ENCODE results near the gene XYLT1. TPM values are rescaled to one million over a fixed set of nuclear protein-coding genes. Genes with fewer than 3 reads are reported as not detected.
"Not testable (repeated sequence)": the region's sequence is repeated elsewhere in the genome, so short reads cannot be mapped to it uniquely, and the experiment has no call there.

The XYLT1 gene
- total RNA-seq, 5 donors from 2014 or later (not counting 1 experiment from before 2014, with no cell fraction given), result 25.8 to 70.6 (median 57.8) TPM

DNA sequence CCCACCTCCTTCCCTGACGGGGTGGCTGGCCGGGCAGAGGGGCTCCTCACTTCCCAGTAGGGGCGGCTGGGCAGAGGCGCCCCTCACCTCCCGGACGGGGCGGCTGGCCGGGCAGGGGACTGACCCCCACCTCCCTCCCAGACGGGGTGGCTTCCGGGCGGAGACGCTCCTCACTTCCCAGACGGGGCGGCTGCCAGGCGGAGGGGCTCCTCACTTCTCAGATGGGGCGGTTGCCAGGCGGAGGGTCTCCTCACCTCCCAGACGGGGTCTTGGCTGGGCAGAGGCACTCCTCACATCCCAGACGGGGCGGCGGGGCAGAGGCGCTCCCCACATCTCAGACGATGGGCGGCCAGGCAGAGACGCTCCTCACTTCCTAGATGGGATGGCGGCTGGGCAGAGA, 35.1 kb upstream of the XYLT1 start:
- H3K27me3 Mint-ChIP-seq, result peaks cover 3 to 12% of the 10 kb centered on the region in 2 donors
- ATAC-seq (replicated peaks in 1 of 4); CTCF ChIA-PET; H3K4me3 Mint-ChIP-seq; H3K9me3 Mint-ChIP-seq; H3K9me3 ChIP-seq; H3K27me3 ChIP-seq (replicated peaks in 1 of 2; ENCODE audit: control insufficient read depth in 2 of 2, extremely low read depth in 1 of 2, insufficient read depth in 2 of 2, low read length in 1 of 2); H3K4me1 ChIP-seq (ENCODE audit: control insufficient read depth in 1 of 2, extremely low read depth in 1 of 2, insufficient read depth in 2 of 2, low read length in 2 of 2); H3K27ac Mint-ChIP-seq; H3K36me3 Mint-ChIP-seq; H3K36me3 ChIP-seq (ENCODE audit: control insufficient read depth in 2 of 2, extremely low read depth in 1 of 2, insufficient read depth in 1 of 2, low read length in 1 of 2); DNase-seq; H3K27ac ChIP-seq (ENCODE audit: low read length); POLR2A ChIA-PET; H3K4me1 Mint-ChIP-seq; H3K4me3 ChIP-seq (ENCODE audit: control insufficient read depth in 1 of 2, extremely low read depth in 1 of 2, low read length in 1 of 2): not testable (repeated sequence)
- 98% methylated on average over 10 of the region's 26 CpGs for WGBS (ENCODE audit: insufficient coverage)

DNA sequence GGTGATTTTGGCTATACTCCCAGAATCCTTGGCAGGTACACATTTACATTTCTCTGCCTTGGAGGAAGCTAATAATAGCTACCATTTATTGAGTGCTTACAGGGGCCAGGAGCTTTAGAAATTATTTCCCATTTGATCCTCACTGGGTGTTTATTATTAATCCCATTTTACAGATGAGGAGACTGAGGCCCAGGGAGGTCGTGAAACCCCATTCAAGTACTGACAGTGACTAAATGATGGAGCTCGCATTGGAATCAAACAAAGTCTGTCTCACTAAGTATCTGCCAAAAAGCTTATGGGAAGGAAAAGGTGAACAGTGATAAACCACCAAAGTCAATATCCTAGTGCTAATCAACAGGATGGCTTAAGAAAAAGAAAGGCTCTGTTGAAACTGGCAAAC, 33.3 kb upstream of the XYLT1 start:
- peaks cover 3 to 8% of the 10 kb centered on the region in 2 donors for H3K27me3 Mint-ChIP-seq
- H3K27ac Mint-ChIP-seq, result no peak overlapping the region
- H3K4me1 ChIP-seq (ENCODE audit: control insufficient read depth in 1 of 2, extremely low read depth in 1 of 2, insufficient read depth in 2 of 2, low read length in 2 of 2), result no peaks in the 10 kb centered on the region
- H3K36me3 ChIP-seq (ENCODE audit: control insufficient read depth in 2 of 2, extremely low read depth in 1 of 2, insufficient read depth in 1 of 2, low read length in 1 of 2), result no peaks in the 10 kb centered on the region
- peaks cover 1 to 5% (median 2%) of the 10 kb centered on the region in 3 donors for H3K9me3 Mint-ChIP-seq
- peaks cover 1 to 3% of the 10 kb centered on the region in 2 experiments for H3K27me3 ChIP-seq (replicated peaks in 1 of 2; ENCODE audit: control insufficient read depth in 2 of 2, extremely low read depth in 1 of 2, insufficient read depth in 2 of 2, low read length in 1 of 2)
- H3K9me3 ChIP-seq, result no peaks in the 10 kb centered on the region
- no peak overlapping the region for H3K4me3 ChIP-seq (ENCODE audit: control insufficient read depth in 1 of 2, extremely low read depth in 1 of 2, low read length in 1 of 2)
- WGBS (ENCODE audit: insufficient coverage), result no CpG with 5 or more reads among the region's 2 CpGs
- no peaks in the 10 kb centered on the region for H3K4me1 Mint-ChIP-seq
- no peak for ATAC-seq (replicated peaks in 1 of 4)
- DNase-seq, result no peak
- H3K4me3 Mint-ChIP-seq, result no peak overlapping the region
- ChIA-PET POLR2A (no interaction called here), CTCF (no interaction called here)
- no peak overlapping the region for H3K27ac ChIP-seq (ENCODE audit: low read length)
- no peaks in the 10 kb centered on the region for H3K36me3 Mint-ChIP-seq

DNA sequence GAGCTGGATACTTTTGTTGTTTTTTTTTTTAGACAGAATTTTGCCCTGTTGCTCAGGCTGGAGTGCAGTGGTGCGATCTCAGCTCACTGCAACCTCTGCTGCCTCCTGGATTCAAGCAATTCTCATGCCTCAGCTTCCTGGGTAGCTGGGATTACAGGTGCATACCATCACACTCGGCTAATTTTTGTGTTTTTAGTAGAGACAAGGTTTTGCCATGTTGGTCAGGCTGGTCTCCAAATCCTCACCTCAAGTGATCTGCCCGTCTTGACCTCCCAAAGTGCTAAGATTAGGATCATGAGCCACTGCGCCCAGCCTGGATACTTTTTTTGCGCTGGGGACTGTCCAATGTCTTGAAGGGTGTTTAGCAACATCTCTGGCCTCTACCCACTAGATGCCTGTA, 32.6 kb upstream of the XYLT1 start:
- H3K9me3 ChIP-seq, result no peaks in the 10 kb centered on the region
- H3K4me1 ChIP-seq (ENCODE audit: control insufficient read depth in 1 of 2, extremely low read depth in 1 of 2, insufficient read depth in 2 of 2, low read length in 2 of 2), result no peaks in the 10 kb centered on the region
- H3K27me3 ChIP-seq (replicated peaks in 1 of 2; ENCODE audit: control insufficient read depth in 2 of 2, extremely low read depth in 1 of 2, insufficient read depth in 2 of 2, low read length in 1 of 2), result peaks cover 0 to 3% of the 10 kb centered on the region in 2 experiments
- H3K27ac Mint-ChIP-seq, result no peak overlapping the region
- POLR2A ChIA-PET, result no interaction called here
- no peak overlapping the region for H3K4me3 ChIP-seq (ENCODE audit: control insufficient read depth in 1 of 2, extremely low read depth in 1 of 2, low read length in 1 of 2)
- H3K36me3 ChIP-seq (ENCODE audit: control insufficient read depth in 2 of 2, extremely low read depth in 1 of 2, insufficient read depth in 1 of 2, low read length in 1 of 2), result no peaks in the 10 kb centered on the region
- CTCF ChIA-PET, result no interaction called here
- peaks cover 3 to 5% of the 10 kb centered on the region in 2 donors for H3K27me3 Mint-ChIP-seq
- ATAC-seq (replicated peaks in 1 of 4) (no peak), DNase-seq (no peak)
- H3K4me3 Mint-ChIP-seq, result no peak overlapping the region
- H3K27ac ChIP-seq (ENCODE audit: low read length), result no peak overlapping the region
- H3K36me3 Mint-ChIP-seq, result no peaks in the 10 kb centered on the region
- no peaks in the 10 kb centered on the region for H3K4me1 Mint-ChIP-seq
- H3K9me3 Mint-ChIP-seq, result peaks cover 0 to 1% (median 0%) of the 10 kb centered on the region in 3 donors
- whole genome bisulfite sequencing (ENCODE audit: insufficient coverage), result 96% methylated on average over 3 of the region's 5 CpGs

DNA sequence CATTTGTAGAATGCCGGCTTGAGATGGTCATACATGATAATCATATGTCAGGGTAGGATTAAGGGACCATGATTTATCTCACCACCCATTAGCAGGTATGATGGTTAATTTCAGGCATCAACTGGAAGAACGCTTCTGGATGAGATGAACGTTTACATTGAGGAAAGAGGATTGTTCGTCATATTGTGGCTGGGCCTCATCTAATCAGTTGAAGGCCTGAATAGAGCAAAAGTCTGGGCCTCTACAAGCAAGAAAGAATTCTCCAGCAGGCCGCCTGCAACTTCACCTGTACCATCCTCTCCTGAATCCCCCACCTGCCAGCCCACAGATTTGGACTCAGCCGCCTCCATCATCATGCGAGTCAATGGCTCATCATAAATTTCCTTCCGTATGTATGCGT, 30.6 kb upstream of the XYLT1 start:
- ATAC-seq (replicated peaks in 1 of 4) (no peak), DNase-seq (no peak)
- H3K27ac ChIP-seq (ENCODE audit: low read length), result no peak overlapping the region
- H3K27me3 ChIP-seq (replicated peaks in 1 of 2; ENCODE audit: control insufficient read depth in 2 of 2, extremely low read depth in 1 of 2, insufficient read depth in 2 of 2, low read length in 1 of 2), result peaks cover 0 to under 1% of the 10 kb centered on the region in 2 experiments
- Mint-ChIP-seq H3K4me3 (no peak overlapping the region), H3K36me3 (no peaks in the 10 kb centered on the region), H3K4me1 (no peaks in the 10 kb centered on the region), H3K27me3 (no peaks in the 10 kb centered on the region), H3K9me3 (no peaks in the 10 kb centered on the region), H3K27ac (no peak overlapping the region)
- ChIA-PET CTCF (no interaction called here), POLR2A (no interaction called here)
- H3K9me3 ChIP-seq, result no peaks in the 10 kb centered on the region
- no peaks in the 10 kb centered on the region for H3K36me3 ChIP-seq (ENCODE audit: control insufficient read depth in 2 of 2, extremely low read depth in 1 of 2, insufficient read depth in 1 of 2, low read length in 1 of 2)
- H3K4me1 ChIP-seq (ENCODE audit: control insufficient read depth in 1 of 2, extremely low read depth in 1 of 2, insufficient read depth in 2 of 2, low read length in 2 of 2), result no peaks in the 10 kb centered on the region
- no peak overlapping the region for H3K4me3 ChIP-seq (ENCODE audit: control insufficient read depth in 1 of 2, extremely low read depth in 1 of 2, low read length in 1 of 2)
- 100% methylated on average over 3 of the region's 9 CpGs for WGBS (ENCODE audit: insufficient coverage)

DNA sequence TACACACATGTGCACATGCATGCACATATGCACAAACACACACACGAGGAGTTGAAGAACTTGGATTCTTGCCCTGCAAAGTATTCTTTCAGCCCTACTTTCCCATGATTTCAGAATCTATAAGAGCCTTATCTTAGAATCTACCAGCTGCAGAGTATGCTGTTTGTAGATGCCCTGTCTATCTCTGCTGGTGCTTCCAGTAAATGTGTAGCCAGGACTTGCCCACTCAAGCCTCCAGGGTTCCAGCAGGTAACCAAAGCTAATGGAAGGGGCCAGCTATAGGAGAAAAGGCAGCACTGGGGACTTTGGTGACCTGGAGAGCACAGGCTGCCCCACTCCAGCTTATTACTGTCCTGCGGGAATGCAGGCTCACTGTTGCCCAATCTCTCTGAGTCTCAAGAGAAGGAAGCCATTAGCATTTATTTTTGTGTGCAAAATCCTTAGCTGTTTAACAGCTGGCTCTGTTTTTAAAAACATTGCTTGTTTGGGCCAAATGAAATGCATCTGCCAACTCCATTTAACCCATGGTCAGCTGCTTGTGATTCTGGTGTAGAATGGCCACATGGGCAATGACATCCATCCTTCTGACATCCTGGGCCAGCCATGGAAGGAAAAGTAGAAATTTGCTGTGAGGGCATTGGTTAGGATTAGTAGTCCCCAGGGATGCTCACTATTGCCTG, 28.6 kb upstream of the XYLT1 start:
- no peak for DNase-seq
- no peak overlapping the region for H3K27ac ChIP-seq (ENCODE audit: low read length)
- no peak for ATAC-seq (replicated peaks in 1 of 4)
- no peaks in the 10 kb centered on the region for H3K9me3 Mint-ChIP-seq
- no peak overlapping the region for H3K4me3 Mint-ChIP-seq
- no peaks in the 10 kb centered on the region for H3K4me1 ChIP-seq (ENCODE audit: control insufficient read depth in 1 of 2, extremely low read depth in 1 of 2, insufficient read depth in 2 of 2, low read length in 2 of 2)
- H3K27me3 Mint-ChIP-seq, result peaks cover 0 to 3% of the 10 kb centered on the region in 2 donors
- H3K27ac Mint-ChIP-seq, result no peak overlapping the region
- H3K4me1 Mint-ChIP-seq, result no peaks in the 10 kb centered on the region
- no peaks in the 10 kb centered on the region for H3K36me3 ChIP-seq (ENCODE audit: control insufficient read depth in 2 of 2, extremely low read depth in 1 of 2, insufficient read depth in 1 of 2, low read length in 1 of 2)
- POLR2A ChIA-PET, result no interaction called here
- CTCF ChIA-PET, result no interaction called here
- H3K4me3 ChIP-seq (ENCODE audit: control insufficient read depth in 1 of 2, extremely low read depth in 1 of 2, low read length in 1 of 2), result no peak overlapping the region
- 100% methylated on average over 2 of the region's 2 CpGs for WGBS (ENCODE audit: insufficient coverage)
- peaks cover 0 to 3% of the 10 kb centered on the region in 2 experiments for H3K27me3 ChIP-seq (replicated peaks in 1 of 2; ENCODE audit: control insufficient read depth in 2 of 2, extremely low read depth in 1 of 2, insufficient read depth in 2 of 2, low read length in 1 of 2)
- no peaks in the 10 kb centered on the region for H3K9me3 ChIP-seq
- no peaks in the 10 kb centered on the region for H3K36me3 Mint-ChIP-seq

DNA sequence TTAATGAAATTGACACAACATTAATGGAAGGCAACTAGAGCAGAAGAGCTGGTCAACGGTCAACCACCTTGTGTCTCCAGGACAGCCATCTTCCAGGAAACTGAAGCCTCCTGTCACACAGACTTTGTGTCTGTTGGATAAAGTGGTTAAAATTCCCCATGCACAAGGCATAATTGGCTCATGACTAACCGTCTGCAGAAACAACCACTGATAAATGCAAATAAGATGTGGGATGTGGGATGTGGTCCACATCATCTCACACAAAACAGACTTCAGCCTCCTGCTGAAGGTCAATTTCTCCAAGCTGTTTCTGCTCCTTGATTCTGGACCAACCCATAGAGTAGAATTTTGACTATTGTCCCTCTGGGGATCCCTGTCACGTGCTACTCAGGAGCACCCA, 26.9 kb upstream of the XYLT1 start:
- Histone ChIP-seq H3K27me3 (replicated peaks in 1 of 2; ENCODE audit: control insufficient read depth in 2 of 2, extremely low read depth in 1 of 2, insufficient read depth in 2 of 2, low read length in 1 of 2) (peaks cover 0 to 3% of the 10 kb centered on the region in 2 experiments), H3K36me3 (ENCODE audit: control insufficient read depth in 2 of 2, extremely low read depth in 1 of 2, insufficient read depth in 1 of 2, low read length in 1 of 2) (no peaks in the 10 kb centered on the region), H3K9me3 (no peaks in the 10 kb centered on the region), H3K4me1 (ENCODE audit: control insufficient read depth in 1 of 2, extremely low read depth in 1 of 2, insufficient read depth in 2 of 2, low read length in 2 of 2) (no peaks in the 10 kb centered on the region), H3K27ac (ENCODE audit: low read length) (no peak overlapping the region), H3K4me3 (ENCODE audit: control insufficient read depth in 1 of 2, extremely low read depth in 1 of 2, low read length in 1 of 2) (no peak overlapping the region)
- ChIA-PET CTCF (no interaction called here), POLR2A (no interaction called here)
- Mint-ChIP-seq H3K4me1 (no peaks in the 10 kb centered on the region), H3K36me3 (no peaks in the 10 kb centered on the region), H3K9me3 (no peaks in the 10 kb centered on the region), H3K27me3 (peaks cover 0 to 6% of the 10 kb centered on the region in 2 donors), H3K27ac (no peak overlapping the region), H3K4me3 (no peak overlapping the region)
- no peak for ATAC-seq (replicated peaks in 1 of 4)
- 83% methylated on average over 1 of the region's 3 CpGs for WGBS (ENCODE audit: insufficient coverage)
- no peak for DNase-seq

DNA sequence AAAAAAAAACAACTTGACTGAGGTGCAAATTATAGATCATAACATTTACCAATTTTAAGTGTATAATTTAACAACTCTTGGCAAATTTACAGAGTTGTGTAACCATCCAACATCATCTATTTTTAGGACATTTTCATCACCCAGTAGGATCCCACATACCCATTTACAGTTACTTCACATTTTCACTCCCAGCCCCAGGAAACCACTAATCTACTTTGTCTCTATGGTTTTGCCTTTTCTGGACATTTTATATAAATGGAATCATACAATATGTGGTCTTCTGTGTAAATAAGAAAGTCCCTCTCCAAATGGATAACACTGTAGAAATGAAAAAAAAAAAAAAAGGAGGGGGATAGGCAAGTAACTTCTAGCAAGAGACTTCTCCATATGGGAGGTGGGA, 26.1 kb upstream of the XYLT1 start:
- H3K4me1 Mint-ChIP-seq, result no peaks in the 10 kb centered on the region
- POLR2A ChIA-PET, result no interaction called here

More for the DNA sequence above, 26.1 kb upstream of the XYLT1 start:
- no peaks in the 10 kb centered on the region for H3K9me3 ChIP-seq
- ATAC-seq (replicated peaks in 1 of 4), result no peak
- Mint-ChIP-seq H3K27me3 (peaks cover 0 to 6% of the 10 kb centered on the region in 2 donors), H3K36me3 (no peaks in the 10 kb centered on the region), H3K27ac (no peak overlapping the region), H3K4me3 (no peak overlapping the region), H3K9me3 (no peaks in the 10 kb centered on the region)
- no peak overlapping the region for H3K27ac ChIP-seq (ENCODE audit: low read length)
- H3K4me1 ChIP-seq (ENCODE audit: control insufficient read depth in 1 of 2, extremely low read depth in 1 of 2, insufficient read depth in 2 of 2, low read length in 2 of 2), result no peaks in the 10 kb centered on the region
- CTCF ChIA-PET, result no interaction called here
- H3K36me3 ChIP-seq (ENCODE audit: control insufficient read depth in 2 of 2, extremely low read depth in 1 of 2, insufficient read depth in 1 of 2, low read length in 1 of 2), result no peaks in the 10 kb centered on the region
- H3K4me3 ChIP-seq (ENCODE audit: control insufficient read depth in 1 of 2, extremely low read depth in 1 of 2, low read length in 1 of 2), result no peak overlapping the region
- H3K27me3 ChIP-seq (replicated peaks in 1 of 2; ENCODE audit: control insufficient read depth in 2 of 2, extremely low read depth in 1 of 2, insufficient read depth in 2 of 2, low read length in 1 of 2), result peaks cover 0 to 3% of the 10 kb centered on the region in 2 experiments
- DNase-seq, result no peak

Data from T-cell (primary cell).